Caco-2 (cell line): ENCODE measurements around the gene FUT6. TPM values are rescaled to one million over a fixed set of nuclear protein-coding genes. Genes with fewer than 3 reads are reported as not detected.

ENCODE experiments used
- BruUV-seq: library from RNA; stranded (reverse); fragments of 400-500 nt; replicated peaks from 2 replicates; lab custom pipeline; 2021; lab: Mats Ljungman, UMichigan
- CTCF ChIA-PET: fragments of 300-600 bp; sonication (Branson Sonifier 250); formaldehyde crosslinking; loops from one replicate; lab custom pipeline; 2022; ENCODE audit warnings: antibody characterized with exemption; lab: Charles Lee
- POLR2A ChIA-PET: fragments of 300-600 bp; sonication (Branson Sonifier 250); formaldehyde crosslinking; loops from one replicate; lab custom pipeline; 2022; ENCODE audit warnings: antibody characterized with exemption; lab: Charles Lee
- DNase-seq, 2 experiments: peaks; one replicate each; pipeline versions ENCODE4 v3.0.0 to v3.0.0-alpha.2; 2020 to 2022
- H3K27me3 ChIP-seq: replicated peaks from 2 replicates; pipeline ENCODE4 v1.6.0; 2011; ENCODE audit warnings: low read length; ENCODE audit not compliant: control insufficient read depth, insufficient read depth
- H3K36me3 ChIP-seq: 2 replicates; pipeline ENCODE4 v1.5.1; 2011; ENCODE audit warnings: low read length; ENCODE audit not compliant: control insufficient read depth, insufficient read depth
- H3K4me1 ChIP-seq: fragments of 250-450 bp; sonication (Bioruptor Pico); 2 replicates; pipeline ENCODE4 v1.5.1; 2020; ENCODE audit warnings: mild to moderate bottlenecking
- H3K4me3 ChIP-seq: 2 replicates; pipeline ENCODE4 v1.5.1; 2011; ENCODE audit warnings: low read depth, mild to moderate bottlenecking, control low read depth, low read length
- H3K9me3 ChIP-seq: fragments of 250-450 bp; sonication (Bioruptor Pico); 2 replicates; pipeline ENCODE4 v1.5.1; 2020; ENCODE audit warnings: mild to moderate bottlenecking, moderate library complexity
- H3K27ac Mint-ChIP-seq: one replicate; pipeline ENCODE4 v1.8.0; 2022; ENCODE audit warnings: mixed read lengths; ENCODE audit not compliant: unreplicated experiment
- H3K27me3 Mint-ChIP-seq: one replicate; pipeline ENCODE4 v1.8.0; 2022; ENCODE audit warnings: mixed read lengths; ENCODE audit not compliant: insufficient read depth, unreplicated experiment
- H3K36me3 Mint-ChIP-seq: one replicate; pipeline ENCODE4 v1.8.0; 2022; ENCODE audit warnings: mild to moderate bottlenecking, mixed read lengths; ENCODE audit not compliant: insufficient read depth, unreplicated experiment
- H3K4me1 Mint-ChIP-seq: one replicate; pipeline ENCODE4 v1.8.0; 2022; ENCODE audit warnings: low read depth, mixed read lengths; ENCODE audit not compliant: unreplicated experiment
- H3K4me3 Mint-ChIP-seq: one replicate; pipeline ENCODE4 v1.8.0; 2022; ENCODE audit warnings: mild to moderate bottlenecking, moderate library complexity, mixed read lengths; ENCODE audit not compliant: unreplicated experiment
- H3K9me3 Mint-ChIP-seq: one replicate; pipeline ENCODE4 v1.8.0; 2022; ENCODE audit warnings: mixed read lengths; ENCODE audit not compliant: unreplicated experiment
- CTCF ChIP-seq, 2 experiments: fragments of 200-600 bp in 1 of 2; IDR thresholded peaks; 1 replicate in 1 of 2; 2 replicates in 1 of 2; pipeline versions ENCODE4 v1.5.1 to v1.8.0; 2011 to 2022; ENCODE audit warnings: antibody characterized with exemption in 1 of 2, control low read depth in 1 of 2, inconsistent platforms in 1 of 2, low read depth in 1 of 2, low read length in 1 of 2, mild to moderate bottlenecking in 1 of 2, moderate library complexity in 1 of 2; ENCODE audit not compliant: insufficient read depth in 1 of 2, severe bottlenecking in 1 of 2, unreplicated experiment in 1 of 2
- intact Hi-C: fragments of 100-400 bp; cut with micrococcal nuclease; formaldehyde crosslinking; loops from one replicate; pipeline ENCODE4 v1.10.0; 2022; ENCODE audit not compliant: unreplicated experiment
- total RNA-seq: library from RNA; stranded (reverse); gene quantifications from 2 replicates; pipeline ENCODE4 v1.2.3, GENCODE V29; 2022

Gene FUT6
- total RNA-seq, 1 experiment from 2014 or later: not detected

GRCh38 chr19:5798244-5798643, 41.3 kb downstream of the FUT6 start:
- intact Hi-C loops: no loop called here
- POLR2A ChIA-PET: interaction anchor here (0.5 kb wide), 1 partner anchor 882 kb away, joined by 3 read pairs; no protein-coding TSS in a partner anchor
- H3K27ac Mint-ChIP-seq: no peak overlapping the region
- Histone ChIP-seq H3K4me1 (no peaks in the 10 kb centered on the region), H3K27me3 (no peaks in the 10 kb centered on the region), H3K36me3 (no peaks in the 10 kb centered on the region), H3K9me3 (no peaks in the 10 kb centered on the region), H3K4me3 (no peak overlapping the region)
- no peak for TF ChIP-seq CTCF (IDR thresholded peaks at IDR 0.05; ENCODE audit: insufficient read depth in 1 of 2, low read depth in 1 of 2, low read length in 1 of 2, severe bottlenecking in 1 of 2, unreplicated experiment in 1 of 2)
- H3K9me3 Mint-ChIP-seq: no peaks in the 10 kb centered on the region
- DNase-seq: no peak
- H3K4me3 Mint-ChIP-seq: no peak overlapping the region
- no peaks in the 10 kb centered on the region for H3K36me3 Mint-ChIP-seq
- H3K27me3 Mint-ChIP-seq: no peaks in the 10 kb centered on the region
- BruUV-seq: no TSS peak
- H3K4me1 Mint-ChIP-seq: no peaks in the 10 kb centered on the region
- CTCF ChIA-PET: no interaction called here

GRCh38 chr19:5795382-5795919, 44.1 kb downstream of the FUT6 start:
- CTCF ChIA-PET: no interaction called here
- no peak for TF ChIP-seq CTCF (IDR thresholded peaks at IDR 0.05; ENCODE audit: insufficient read depth in 1 of 2, low read depth in 1 of 2, low read length in 1 of 2, severe bottlenecking in 1 of 2, unreplicated experiment in 1 of 2)
- no peak overlapping the region for H3K4me3 Mint-ChIP-seq
- H3K36me3 Mint-ChIP-seq: peaks cover 9% of the 10 kb centered on the region
- no peaks in the 10 kb centered on the region for H3K4me1 Mint-ChIP-seq
- H3K27ac Mint-ChIP-seq: no peak overlapping the region
- intact Hi-C loops: no loop called here
- Histone ChIP-seq H3K4me3 (no peak overlapping the region), H3K4me1 (no peaks in the 10 kb centered on the region), H3K9me3 (no peaks in the 10 kb centered on the region), H3K36me3 (no peaks in the 10 kb centered on the region), H3K27me3 (no peaks in the 10 kb centered on the region)
- no TSS peak for BruUV-seq
- H3K9me3 Mint-ChIP-seq: no peaks in the 10 kb centered on the region
- H3K27me3 Mint-ChIP-seq: no peaks in the 10 kb centered on the region
- POLR2A ChIA-PET: no interaction called here
- no peak for DNase-seq

GRCh38 chr19:5793188-5793587, 46.3 kb downstream of the FUT6 start:
- no peak for TF ChIP-seq CTCF (IDR thresholded peaks at IDR 0.05; ENCODE audit: insufficient read depth in 1 of 2, low read depth in 1 of 2, low read length in 1 of 2, severe bottlenecking in 1 of 2, unreplicated experiment in 1 of 2)
- Histone ChIP-seq H3K4me3 (no peak overlapping the region), H3K4me1 (no peaks in the 10 kb centered on the region), H3K27me3 (no peaks in the 10 kb centered on the region), H3K36me3 (peaks cover 2% of the 10 kb centered on the region; the same call in 1 of the 2 replicates), H3K9me3 (no peaks in the 10 kb centered on the region)
- Mint-ChIP-seq H3K27ac (no peak overlapping the region), H3K4me3 (no peak overlapping the region), H3K4me1 (no peaks in the 10 kb centered on the region), H3K27me3 (no peaks in the 10 kb centered on the region), H3K9me3 (no peaks in the 10 kb centered on the region), H3K36me3 (peaks cover 32% of the 10 kb centered on the region)
- intact Hi-C loops: loop anchor here (5.0 kb wide), 1 partner anchor 71 kb away; the partner anchor contains the start of genes CATSPERD and LONP1
- CTCF ChIA-PET: interaction anchor here (1.4 kb wide), 1 partner anchor 11 kb away, joined by 7 read pairs; no protein-coding TSS in a partner anchor
- POLR2A ChIA-PET: no interaction called here
- no TSS peak for BruUV-seq
- DNase-seq: no peak
